ENCODE measurements around the gene SIM1. TPM values are rescaled to one million over a fixed set of nuclear protein-coding genes. Genes with fewer than 3 reads are reported as not detected.

The SIM1 gene
- total RNA-seq, 1 donor from 2014 or later: not detected

DNA sequence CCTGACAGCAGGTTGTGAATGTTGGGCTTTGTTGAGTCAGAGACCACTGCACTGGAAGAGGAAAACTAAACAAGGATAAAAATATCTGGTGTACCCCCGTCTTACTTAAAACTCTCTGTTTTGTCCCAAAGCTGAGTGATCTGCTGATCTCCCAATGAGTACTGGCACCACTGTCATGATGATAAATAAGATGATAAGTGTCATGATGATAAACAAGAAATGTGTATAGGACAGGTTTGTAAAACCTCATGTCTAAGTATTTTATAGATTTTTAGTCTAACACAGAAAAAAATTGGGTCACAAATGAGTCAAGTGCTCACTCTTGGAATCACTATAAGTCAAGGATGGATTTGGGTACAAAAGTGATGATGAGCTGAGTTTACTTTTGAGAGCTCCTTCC is 8.5 kb upstream of the SIM1 start:
- DNase-seq (ENCODE audit: low spot score): no peak
- no peak for ATAC-seq

GRCh38 chr6:100472674-100473073 is 8.0 kb upstream of the SIM1 start:
- DNase-seq (ENCODE audit: low spot score): no peak
- no peak for ATAC-seq

- no peak for ATAC-seq
- DNase-seq (ENCODE audit: low spot score): no peak
Measured at GRCh38 chr6:100470422-100471120, 5.8 kb upstream of the SIM1 start.

GRCh38 chr6:100469101-100469859 is 4.6 kb upstream of the SIM1 start:
- no peak for ATAC-seq
- no peak for DNase-seq (ENCODE audit: low spot score)

DNA sequence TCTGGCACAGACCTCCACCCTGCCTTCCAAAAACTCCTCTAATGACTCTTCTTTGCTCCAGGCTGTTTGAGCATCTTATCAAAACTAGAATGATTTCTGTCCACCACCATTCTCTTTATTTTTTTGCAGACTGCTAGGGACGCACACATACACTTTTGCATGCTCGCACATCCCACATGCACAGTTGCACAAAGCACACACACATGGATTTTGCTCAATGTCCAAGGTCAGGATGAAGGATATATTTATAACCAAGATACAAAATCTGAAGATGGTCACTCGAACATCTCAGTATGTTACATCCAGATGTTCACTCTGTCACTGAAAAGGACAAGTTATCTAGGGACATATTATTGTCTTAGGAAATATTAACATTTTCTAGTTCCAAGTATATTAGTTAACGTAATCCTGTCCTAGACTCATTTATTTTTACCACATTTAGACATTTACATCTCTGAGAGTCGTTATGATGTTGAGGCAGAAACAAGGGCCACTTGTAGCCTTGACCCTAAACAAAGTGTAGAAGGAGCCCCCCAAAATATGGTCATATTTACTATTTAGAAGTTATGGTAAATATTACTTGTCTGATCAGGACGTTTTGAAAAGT is 3.4 kb upstream of the SIM1 start:
- no peak for DNase-seq (ENCODE audit: low spot score)
- ATAC-seq: no peak

GRCh38 chr6:100467129-100468015 is 2.7 kb upstream of the SIM1 start:
- DNase-seq (ENCODE audit: low spot score): no peak
- peak; percentile 31 for ATAC-seq

DNA sequence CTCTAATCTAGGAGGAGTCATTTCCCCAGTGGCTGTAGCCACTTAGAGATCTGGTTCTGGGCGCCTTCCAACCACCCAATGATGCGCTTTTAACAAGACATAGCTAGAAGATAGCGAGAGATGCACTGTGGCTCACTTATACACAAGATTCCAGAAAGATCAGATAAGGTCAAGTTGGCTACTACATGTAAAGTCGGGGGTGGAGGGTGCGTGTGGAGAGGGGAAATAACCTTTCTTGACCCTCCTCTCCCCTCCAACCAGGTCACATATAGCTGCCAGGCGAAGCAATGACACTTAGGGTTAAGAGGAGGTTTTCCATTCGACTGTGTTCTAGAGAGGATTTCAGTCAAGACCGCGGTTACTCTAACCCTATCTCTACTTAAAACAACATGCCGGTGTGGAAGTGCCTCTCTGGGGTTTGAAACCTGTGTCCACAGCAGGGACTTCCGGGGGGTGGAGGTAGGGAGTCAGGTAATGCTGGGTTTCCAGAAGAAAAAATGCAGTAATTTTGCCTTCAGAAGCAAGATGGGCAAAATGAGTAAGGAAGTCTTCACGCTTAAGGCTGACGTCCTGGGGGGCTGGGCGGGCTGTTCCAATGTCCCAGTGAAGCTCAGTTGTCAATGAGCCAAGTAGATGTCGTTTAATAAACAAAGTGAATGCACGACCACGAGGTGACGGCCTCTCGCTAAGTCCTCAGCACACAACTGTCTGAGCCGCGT is 1.8 kb upstream of the SIM1 start:
- DNase-seq (ENCODE audit: low spot score) (no peak), ATAC-seq (no peak)

- ATAC-seq (no peak), DNase-seq (ENCODE audit: low spot score) (no peak)
Measured at GRCh38 chr6:100465701-100466409, 1.1 kb upstream of the SIM1 start.

- DNase-seq (ENCODE audit: low spot score) (no peak), ATAC-seq (no peak)
Measured at GRCh38 chr6:100464162-100464851, 414 bp downstream of the SIM1 start.

DNA sequence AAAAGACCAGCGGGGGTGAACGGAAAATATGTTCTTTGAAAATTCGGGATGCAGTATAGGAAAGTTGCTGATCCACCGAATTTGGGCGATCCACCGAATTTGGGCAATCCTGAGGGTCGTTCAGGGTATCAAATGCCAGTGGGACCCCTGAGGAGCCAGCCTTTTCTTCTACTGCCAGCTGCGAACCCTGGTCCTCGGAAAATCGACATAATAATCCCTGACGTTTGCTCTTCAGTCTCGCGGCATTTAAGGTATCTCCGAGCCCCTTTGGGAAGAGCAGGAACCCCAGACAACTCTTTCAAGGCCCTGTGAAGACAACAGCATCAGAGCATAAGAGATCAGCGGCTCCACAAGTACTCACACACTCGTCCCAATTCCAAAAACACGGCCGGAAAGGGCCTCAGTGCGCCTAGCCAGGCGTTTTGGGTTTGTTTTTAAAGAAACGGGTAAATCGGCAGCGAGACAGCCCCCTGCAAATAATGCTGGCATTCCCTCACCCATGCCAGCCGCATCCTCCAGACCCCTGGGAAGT is 1.0 kb downstream of the SIM1 start:
- ATAC-seq (no peak), DNase-seq (ENCODE audit: low spot score) (no peak)

GRCh38 chr6:100462706-100463629 is 1.8 kb downstream of the SIM1 start:
- DNase-seq (ENCODE audit: low spot score) (no peak), ATAC-seq (peak; percentile 44)

GRCh38 chr6:100461917-100462705 is 2.6 kb downstream of the SIM1 start:
- DNase-seq (ENCODE audit: low spot score) (no peak), ATAC-seq (no peak)

DNA sequence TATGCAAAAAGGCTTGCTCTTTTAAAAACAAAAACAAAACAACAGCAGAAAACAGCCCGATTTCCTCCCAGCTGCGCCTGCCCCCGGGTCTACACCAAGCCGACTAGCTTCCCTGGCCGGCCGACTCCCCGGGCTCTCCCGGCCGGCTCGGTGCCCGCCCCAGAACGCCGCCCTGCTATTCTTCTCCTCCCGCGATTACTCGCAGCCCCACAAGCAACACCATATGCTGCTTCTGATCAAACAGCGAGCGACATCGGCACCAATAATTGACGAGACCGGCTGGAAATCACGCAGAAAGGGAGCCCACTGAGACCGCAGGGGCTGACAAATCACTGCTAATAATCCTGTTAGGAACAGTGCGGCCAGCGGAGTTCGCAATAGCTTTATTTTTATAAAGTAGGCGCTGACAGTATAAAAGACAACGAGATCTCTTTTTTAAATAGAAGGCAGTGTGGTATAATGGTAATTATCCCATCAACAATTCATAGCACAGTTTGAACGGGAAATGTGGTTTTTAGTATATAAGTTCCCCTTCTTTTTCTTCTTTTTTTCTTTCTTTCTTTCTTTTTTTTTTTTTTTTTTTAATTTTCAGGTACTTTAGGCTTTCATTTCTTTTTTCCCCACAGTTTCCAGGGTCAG is 3.3 kb downstream of the SIM1 start:
- ATAC-seq: no peak
- no peak for DNase-seq (ENCODE audit: low spot score)

GRCh38 chr6:100460650-100461204 is 4.0 kb downstream of the SIM1 start:
- DNase-seq (ENCODE audit: low spot score) (no peak), ATAC-seq (no peak)

DNA sequence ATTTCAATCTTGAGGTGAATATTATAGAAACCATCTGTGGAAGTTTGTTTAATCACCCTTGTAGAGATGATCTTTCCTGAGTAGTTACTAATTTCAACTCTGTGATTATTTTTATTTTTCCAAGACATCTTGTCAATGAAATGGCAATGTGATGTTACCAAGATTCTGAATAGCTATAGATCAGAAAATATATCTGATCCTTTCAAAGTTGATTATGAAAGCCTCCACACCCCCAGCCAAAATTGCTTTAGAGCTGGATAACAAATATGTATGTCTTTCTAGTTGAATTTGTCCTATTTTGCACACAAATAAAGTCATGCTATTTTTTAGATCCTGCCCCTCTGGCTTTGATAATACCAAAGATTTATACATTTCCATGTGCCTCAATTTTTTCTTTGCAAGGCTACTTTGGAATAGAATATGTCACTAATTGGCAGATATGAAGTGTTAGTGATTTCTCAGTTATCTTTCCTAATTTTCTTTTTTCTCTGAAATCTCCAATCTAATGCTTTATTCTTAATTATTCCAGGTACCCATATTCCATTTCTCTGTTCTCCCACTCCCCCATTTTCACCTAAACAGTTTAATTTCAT is 5.0 kb downstream of the SIM1 start:
- ATAC-seq (no peak), DNase-seq (ENCODE audit: low spot score) (no peak)
